DND-41 (cell line): ENCODE results near the gene NCS1.

ENCODE experiments used
- ATAC-seq: fragments of 200-7000 bp; cut with Tn5 transposase; 3 replicates; pipeline ENCODE4 v1.9.1; 2021; ENCODE audit warnings: low read depth; ENCODE audit not compliant: insufficient read depth
- DNase-seq: peaks from one replicate; pipeline ENCODE4 v3.0.0-alpha.2; 2020
- H2AFZ ChIP-seq: 2 replicates; pipeline ENCODE4 v1.6.0; 2012; ENCODE audit warnings: low read depth, low read length
- H3K27ac ChIP-seq: 2 replicates; pipeline ENCODE4 v1.5.1; 2012; ENCODE audit warnings: low read length, inconsistent platforms
- H3K27me3 ChIP-seq: fragments of 200-600 bp; sonication (generic); 2 replicates; pipeline ENCODE4 v1.6.0; 2012; ENCODE audit warnings: low read length, mild to moderate bottlenecking, inconsistent platforms; ENCODE audit not compliant: insufficient read depth, poor library complexity
- H3K36me3 ChIP-seq: 2 replicates; pipeline ENCODE4 v1.5.1; 2012; ENCODE audit warnings: low read length, inconsistent platforms; ENCODE audit not compliant: insufficient read depth
- H3K4me1 ChIP-seq: 2 replicates; pipeline ENCODE4 v1.5.1; 2012; ENCODE audit warnings: mild to moderate bottlenecking, low read length; ENCODE audit not compliant: insufficient read depth
- H3K4me2 ChIP-seq: 2 replicates; pipeline ENCODE4 v1.6.0; 2012; ENCODE audit warnings: mild to moderate bottlenecking, moderate library complexity, low read length, inconsistent platforms; ENCODE audit not compliant: insufficient read depth
- H3K4me3 ChIP-seq, 2 experiments: fragments of 200-600 bp in 1 of 2; shearing (Covaris generic) in 1 of 2; 2 replicates each; pipeline ENCODE4 v1.5.1; 2012 to 2016; ENCODE audit warnings: inconsistent platforms in 2 of 2, low read length in 2 of 2, mild to moderate bottlenecking in 2 of 2, low read depth in 1 of 2, moderate library complexity in 1 of 2
- H3K79me2 ChIP-seq: 2 replicates; pipeline ENCODE4 v1.6.0; 2012; ENCODE audit warnings: low read length, inconsistent platforms; ENCODE audit not compliant: insufficient read depth
- H3K9ac ChIP-seq: 2 replicates; pipeline ENCODE4 v1.6.0; 2012; ENCODE audit warnings: low read depth, mild to moderate bottlenecking, inconsistent platforms, low read length, moderate library complexity
- H3K9me3 ChIP-seq: 2 replicates; pipeline ENCODE4 v1.5.1; 2012; ENCODE audit warnings: low read length, moderate library complexity, mild to moderate bottlenecking, inconsistent platforms; ENCODE audit not compliant: insufficient read depth, severe bottlenecking
- H4K20me1 ChIP-seq: 2 replicates; pipeline ENCODE4 v1.6.0; 2012; ENCODE audit warnings: low read length; ENCODE audit not compliant: insufficient read depth
- CTCF ChIP-seq: IDR thresholded peaks from 2 replicates; pipeline ENCODE4 v1.5.1; 2012; ENCODE audit warnings: borderline replicate concordance, low read length, moderate library complexity, mild to moderate bottlenecking; ENCODE audit not compliant: poor library complexity, severe bottlenecking; ENCODE audit errors: extremely low read depth
- EZH2 ChIP-seq: IDR thresholded peaks from 3 replicates; pipeline ENCODE4 v1.6.1; 2012; ENCODE audit warnings: borderline replicate concordance, low read depth, mild to moderate bottlenecking, moderate library complexity, low read length, inconsistent platforms; ENCODE audit not compliant: severe bottlenecking

NCS1 gene

GRCh38 chr9:130145658-130146057 lies 26.5 kb upstream of the NCS1 start:
- DNase-seq (no peak), ATAC-seq (no peak)
- Histone ChIP-seq H3K27me3 (no peaks in the 10 kb centered on the region), H3K4me1 (no peaks in the 10 kb centered on the region), H3K36me3 (no peaks in the 10 kb centered on the region), H4K20me1 (no peaks in the 10 kb centered on the region), H3K9me3 (no peaks in the 10 kb centered on the region), H3K79me2 (no peaks in the 10 kb centered on the region), H3K27ac (no peak overlapping the region), H3K9ac (no peak overlapping the region), H3K4me2 (no peak overlapping the region), H2AFZ (no peak overlapping the region), H3K4me3 (no peak overlapping the region)
- no peak for TF ChIP-seq EZH2
- TF ChIP-seq CTCF = no peak

GRCh38 chr9:130147198-130147597 lies 25.0 kb upstream of the NCS1 start:
- Histone ChIP-seq H2AFZ (no peak overlapping the region), H3K4me1 (no peaks in the 10 kb centered on the region), H4K20me1 (no peaks in the 10 kb centered on the region), H3K9ac (no peak overlapping the region), H3K4me3 (no peak overlapping the region), H3K27me3 (no peaks in the 10 kb centered on the region), H3K79me2 (no peaks in the 10 kb centered on the region), H3K4me2 (no peak overlapping the region), H3K9me3 (no peaks in the 10 kb centered on the region), H3K36me3 (no peaks in the 10 kb centered on the region), H3K27ac (no peak overlapping the region)
- TF ChIP-seq EZH2 = no peak
- no peak for TF ChIP-seq CTCF
- DNase-seq = no peak
- ATAC-seq = no peak

- no peak for DNase-seq
- H3K4me3 ChIP-seq = no peak overlapping the region
- H3K27ac ChIP-seq = no peak overlapping the region
- H3K9me3 ChIP-seq = no peaks in the 10 kb centered on the region
- H3K79me2 ChIP-seq = no peaks in the 10 kb centered on the region
- no peaks in the 10 kb centered on the region for H3K4me1 ChIP-seq
- H3K4me2 ChIP-seq = no peak overlapping the region
- no peaks in the 10 kb centered on the region for H3K27me3 ChIP-seq
- H3K36me3 ChIP-seq = no peaks in the 10 kb centered on the region
- no peaks in the 10 kb centered on the region for H4K20me1 ChIP-seq
- TF ChIP-seq CTCF = no peak
- no peak for TF ChIP-seq EZH2
- H2AFZ ChIP-seq = no peak overlapping the region
- no peak overlapping the region for H3K9ac ChIP-seq
- no peak for ATAC-seq
These were observed 24.3 kb upstream of the NCS1 start for GRCh38 chr9:130147910-130148309.

- no peak for TF ChIP-seq CTCF
- TF ChIP-seq EZH2 = no peak
- Histone ChIP-seq H3K9ac (no peak overlapping the region), H3K4me3 (no peak overlapping the region), H4K20me1 (no peaks in the 10 kb centered on the region), H3K4me1 (no peaks in the 10 kb centered on the region), H3K9me3 (no peaks in the 10 kb centered on the region), H3K27ac (no peak overlapping the region), H3K4me2 (no peak overlapping the region), H3K27me3 (no peaks in the 10 kb centered on the region), H2AFZ (no peak overlapping the region), H3K36me3 (no peaks in the 10 kb centered on the region), H3K79me2 (no peaks in the 10 kb centered on the region)
- ATAC-seq (no peak), DNase-seq (no peak)
These were observed 23.2 kb upstream of the NCS1 start for GRCh38 chr9:130149031-130149430.
